ENCODE measurements around the gene IFI6. TPM values are rescaled to one million over a fixed set of nuclear protein-coding genes. Genes with fewer than 3 reads are reported as not detected.

Gene IFI6
- total and polyA plus RNA-seq, 2 of the 13 experiments (the other 11 are each of a cell fraction or from before 2014, with no cell fraction given), result 12.9 to 13.2 TPM

GRCh38 chr1:27671964-27672749 lies at the start of gene IFI6 (continued):
- TF ChIP-seq ZIK1 (CRISPR knock-in tag; IDR thresholded peaks at IDR 0.05; ENCODE audit: borderline replicate concordance, low read depth) (no peak), KDM3A (CRISPR knock-in tag; IDR thresholded peaks at IDR 0.05; ENCODE audit: low read depth) (no peak), NFYC (CRISPR knock-in tag; IDR thresholded peaks at IDR 0.05) (peak; percentile 73), FOXK2 (IDR thresholded peaks at IDR 0.05) (no peak), SCMH1 (CRISPR knock-in tag; IDR thresholded peaks at IDR 0.05; ENCODE audit: borderline replicate concordance) (no peak), IRF2 (CRISPR knock-in tag; IDR thresholded peaks at IDR 0.05) (peak; percentile 100), IKZF4 (CRISPR knock-in tag; IDR thresholded peaks at IDR 0.05; ENCODE audit: borderline replicate concordance, low read depth, not compliant biosample characterization) (no peak), MED13 (CRISPR knock-in tag; IDR thresholded peaks at IDR 0.05) (no peak), ZNF24 (IDR thresholded peaks at IDR 0.05) (no peak), KLF15 (CRISPR knock-in tag; IDR thresholded peaks at IDR 0.05; ENCODE audit: borderline replicate concordance) (no peak), THAP9 (CRISPR knock-in tag; IDR thresholded peaks at IDR 0.05; ENCODE audit: borderline replicate concordance) (peak; percentile 45; the same call in 1 of the 2 replicates), ZNF530 (CRISPR knock-in tag; IDR thresholded peaks at IDR 0.05; ENCODE audit: low read depth) (no peak), BORCS8-MEF2B (CRISPR knock-in tag; IDR thresholded peaks at IDR 0.05) (no peak), HOXA3 (CRISPR knock-in tag; IDR thresholded peaks at IDR 0.05) (peak; percentile 51; the same call in 1 of the 2 replicates), ZKSCAN8 (CRISPR knock-in tag; IDR thresholded peaks at IDR 0.05; ENCODE audit: borderline replicate concordance) (peak; percentile 99), ZNF816 (CRISPR knock-in tag; IDR thresholded peaks at IDR 0.05; ENCODE audit: borderline replicate concordance) (no peak), TCF12 (IDR thresholded peaks at IDR 0.05) (no peak), TCF12 (CRISPR knock-in tag; IDR thresholded peaks at IDR 0.05) (no peak), FOXK1 (CRISPR knock-in tag; IDR thresholded peaks at IDR 0.05; ENCODE audit: borderline replicate concordance, low read depth) (no peak), ETV6 (CRISPR knock-in tag; conservative IDR thresholded peaks at IDR 0.05) (no peak), ZNF468 (CRISPR knock-in tag; IDR thresholded peaks at IDR 0.05) (no peak), MIER3 (CRISPR knock-in tag; IDR thresholded peaks at IDR 0.05; ENCODE audit: borderline replicate concordance) (peak; percentile 51; the same call in 1 of the 2 replicates), ZNF274 (CRISPR knock-in tag; IDR thresholded peaks at IDR 0.05) (no peak)
- TF ChIP-seq, protein P1, sequence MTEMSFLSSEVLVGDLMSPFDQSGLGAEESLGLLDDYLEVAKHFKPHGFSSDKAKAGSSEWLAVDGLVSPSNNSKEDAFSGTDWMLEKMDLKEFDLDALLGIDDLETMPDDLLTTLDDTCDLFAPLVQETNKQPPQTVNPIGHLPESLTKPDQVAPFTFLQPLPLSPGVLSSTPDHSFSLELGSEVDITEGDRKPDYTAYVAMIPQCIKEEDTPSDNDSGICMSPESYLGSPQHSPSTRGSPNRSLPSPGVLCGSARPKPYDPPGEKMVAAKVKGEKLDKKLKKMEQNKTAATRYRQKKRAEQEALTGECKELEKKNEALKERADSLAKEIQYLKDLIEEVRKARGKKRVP (CRISPR knock-in tag; IDR thresholded peaks at IDR 0.05), result no peak
- TF ChIP-seq, protein P2, sequence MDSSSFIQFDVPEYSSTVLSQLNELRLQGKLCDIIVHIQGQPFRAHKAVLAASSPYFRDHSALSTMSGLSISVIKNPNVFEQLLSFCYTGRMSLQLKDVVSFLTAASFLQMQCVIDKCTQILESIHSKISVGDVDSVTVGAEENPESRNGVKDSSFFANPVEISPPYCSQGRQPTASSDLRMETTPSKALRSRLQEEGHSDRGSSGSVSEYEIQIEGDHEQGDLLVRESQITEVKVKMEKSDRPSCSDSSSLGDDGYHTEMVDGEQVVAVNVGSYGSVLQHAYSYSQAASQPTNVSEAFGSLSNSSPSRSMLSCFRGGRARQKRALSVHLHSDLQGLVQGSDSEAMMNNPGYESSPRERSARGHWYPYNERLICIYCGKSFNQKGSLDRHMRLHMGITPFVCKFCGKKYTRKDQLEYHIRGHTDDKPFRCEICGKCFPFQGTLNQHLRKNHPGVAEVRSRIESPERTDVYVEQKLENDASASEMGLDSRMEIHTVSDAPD (CRISPR knock-in tag; IDR thresholded peaks at IDR 0.05), result no peak
